Activated T-cell treated with anti-CD3 and anti-CD28 coated beads, Interleukin-2, amount 50 U/mL, for 1 hour (primary cell): ENCODE results near the gene IFITM10.

Experiments
- DNase-seq: peaks from one replicate; pipeline ENCODE4 v3.0.0-alpha.2; 2020

The IFITM10 gene

GRCh38 chr11:1750481-1750839 is at the start of gene IFITM10:
Gene IFITM10 (minus strand): TSS chr11:1750595. CDS start chr11:1750442, 153 bp downstream.
- no peak for DNase-seq

- no peak for DNase-seq
Measured at GRCh38 chr11:1797391-1798125, 47.2 kb upstream of the IFITM10 start.

GRCh38 chr11:1796413-1797011 is 46.1 kb upstream of the IFITM10 start:
- no peak for DNase-seq

GRCh38 chr11:1793081-1793480 is 42.7 kb upstream of the IFITM10 start:
- DNase-seq, result no peak

GRCh38 chr11:1792461-1792860 is 42.1 kb upstream of the IFITM10 start:
- no peak for DNase-seq

GRCh38 chr11:1791912-1792311 is 41.5 kb upstream of the IFITM10 start:
- no peak for DNase-seq

- no peak for DNase-seq
Measured at GRCh38 chr11:1786466-1786865, 36.1 kb upstream of the IFITM10 start.

GRCh38 chr11:1785749-1786413 is 35.5 kb upstream of the IFITM10 start:
- no peak for DNase-seq

- DNase-seq, result no peak
Measured at GRCh38 chr11:1784761-1785650, 34.6 kb upstream of the IFITM10 start.

GRCh38 chr11:1783725-1784529 is 33.5 kb upstream of the IFITM10 start:
- no peak for DNase-seq

GRCh38 chr11:1782831-1783724 is 32.7 kb upstream of the IFITM10 start:
- DNase-seq, result no peak

- DNase-seq, result no peak
Measured at GRCh38 chr11:1782031-1782590, 31.7 kb upstream of the IFITM10 start.

GRCh38 chr11:1781593-1781975 is 31.2 kb upstream of the IFITM10 start:
- no peak for DNase-seq

- DNase-seq, result no peak
Measured at GRCh38 chr11:1780700-1781592, 30.6 kb upstream of the IFITM10 start.

- DNase-seq, result no peak
Measured at GRCh38 chr11:1779806-1780699, 29.7 kb upstream of the IFITM10 start.

GRCh38 chr11:1779034-1779805 is 28.8 kb upstream of the IFITM10 start:
- DNase-seq, result no peak

GRCh38 chr11:1778141-1778911 is 27.9 kb upstream of the IFITM10 start:
- DNase-seq, result no peak
